Stimulated activated CD4-positive, alpha-beta T cell treated with anti-CD3 and anti-CD28 coated beads, TNF-alpha, amount 100 ng/mL, for 1 hour (primary cell): ENCODE measurements around the gene PTEN.
A peak's percentile ranks its signal among the peaks of the same experiment; 100 is the strongest.
"Not testable (repeated sequence)": the region's sequence is repeated elsewhere in the genome, so short reads cannot be mapped to it uniquely, and the experiment has no call there.

ENCODE experiments used
- DNase-seq, 3 donors: peaks; one replicate each; pipeline ENCODE4 v3.0.0-alpha.2; 2020; ENCODE audit warnings: low read depth in 3 of 3, low spot score in 1 of 3

Gene PTEN

DNA sequence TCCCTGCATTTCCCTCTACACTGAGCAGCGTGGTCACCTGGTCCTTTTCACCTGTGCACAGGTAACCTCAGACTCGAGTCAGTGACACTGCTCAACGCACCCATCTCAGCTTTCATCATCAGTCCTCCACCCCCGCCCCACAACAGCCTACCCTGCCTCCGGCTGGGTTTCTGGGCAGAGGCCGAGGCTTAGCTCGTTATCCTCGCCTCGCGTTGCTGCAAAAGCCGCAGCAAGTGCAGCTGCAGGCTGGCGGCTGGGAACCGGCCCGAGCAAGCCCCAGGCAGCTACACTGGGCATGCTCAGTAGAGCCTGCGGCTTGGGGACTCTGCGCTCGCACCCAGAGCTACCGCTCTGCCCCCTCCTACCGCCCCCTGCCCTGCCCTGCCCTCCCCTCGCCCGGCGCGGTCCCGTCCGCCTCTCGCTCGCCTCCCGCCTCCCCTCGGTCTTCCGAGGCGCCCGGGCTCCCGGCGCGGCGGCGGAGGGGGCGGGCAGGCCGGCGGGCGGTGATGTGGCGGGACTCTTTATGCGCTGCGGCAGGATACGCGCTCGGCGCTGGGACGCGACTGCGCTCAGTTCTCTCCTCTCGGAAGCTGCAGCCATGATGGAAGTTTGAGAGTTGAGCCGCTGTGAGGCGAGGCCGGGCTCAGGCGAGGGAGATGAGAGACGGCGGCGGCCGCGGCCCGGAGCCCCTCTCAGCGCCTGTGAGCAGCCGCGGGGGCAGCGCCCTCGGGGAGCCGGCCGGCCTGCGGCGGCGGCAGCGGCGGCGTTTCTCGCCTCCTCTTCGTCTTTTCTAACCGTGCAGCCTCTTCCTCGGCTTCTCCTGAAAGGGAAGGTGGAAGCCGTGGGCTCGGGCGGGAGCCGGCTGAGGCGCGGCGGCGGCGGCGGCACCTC, at the start of gene PTEN, which contains the start of gene KLLN:
PTEN (plus strand) TSS at position 573 of the 891 bp plus-strand sequence. CDS start 845 bp downstream, outside the sequence.
KLLN (minus strand) TSS at position 481 of the 891 bp plus-strand sequence. CDS start 1,046 bp downstream, outside the sequence.
- DNase-seq = peak; percentile 46 to 68 (median 63)

DNA sequence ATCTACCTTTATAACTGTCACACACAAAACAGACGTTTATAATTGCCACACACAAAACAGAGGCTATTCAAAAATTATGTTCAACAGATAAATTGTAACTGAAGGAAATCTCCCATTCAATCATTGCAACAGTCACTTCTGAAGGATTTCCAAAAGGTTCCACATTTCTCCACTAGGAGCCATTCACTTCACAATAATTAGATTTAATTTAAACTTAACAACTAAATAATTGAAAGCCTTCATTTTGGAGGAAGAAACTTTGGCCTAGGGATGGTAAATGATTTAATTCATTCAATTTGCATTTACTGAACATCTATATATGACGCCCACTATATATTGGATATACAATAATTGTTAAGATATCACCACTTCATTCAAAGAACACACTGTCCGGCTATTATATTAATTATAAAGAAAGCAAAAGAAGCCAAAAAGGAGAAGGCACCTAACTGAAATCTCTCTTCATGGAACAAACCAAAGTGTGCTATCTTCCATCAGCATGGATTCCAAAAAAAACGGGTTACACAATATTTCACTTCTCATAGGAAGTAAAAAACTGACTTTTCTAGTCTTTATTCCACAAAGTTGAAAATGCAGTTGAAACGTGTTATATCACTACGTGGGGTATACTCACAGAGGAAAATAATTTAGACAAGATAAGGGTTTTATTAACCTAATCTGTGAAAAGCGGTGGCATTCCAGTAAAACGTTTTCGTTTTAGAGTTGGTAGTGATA, 47.1 kb upstream of the PTEN start:
- no peak for DNase-seq

DNA sequence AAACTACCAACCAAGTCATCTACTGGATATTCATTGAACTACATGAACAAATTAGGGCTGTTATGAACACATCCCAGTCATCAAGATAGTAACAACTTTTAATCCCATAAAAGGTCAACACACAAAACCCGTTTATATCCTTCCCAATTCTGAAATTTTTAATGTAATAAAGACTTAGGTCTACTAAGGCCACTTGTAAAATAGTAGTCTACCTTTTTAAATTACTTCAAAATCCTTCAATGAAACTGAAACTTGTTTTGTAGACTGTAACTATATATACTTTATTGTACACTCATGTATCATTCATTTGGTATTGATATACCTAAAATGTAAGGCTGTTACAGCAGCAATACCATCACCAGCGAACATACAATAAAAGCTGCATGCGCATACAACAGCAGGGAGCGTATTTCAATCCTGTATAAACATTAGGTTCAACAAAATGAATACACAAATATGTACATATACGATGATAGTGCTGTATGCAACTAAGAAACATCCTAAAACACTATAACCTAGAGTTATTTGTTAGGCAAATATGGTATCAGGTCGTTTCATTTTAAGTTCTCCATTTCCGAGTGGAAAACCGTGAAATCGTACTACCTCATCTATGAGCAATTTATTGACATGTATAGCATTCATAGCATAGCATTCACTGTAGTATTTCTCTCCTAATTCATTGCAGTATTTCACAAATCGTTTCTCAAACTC, 46.4 kb upstream of the PTEN start:
- DNase-seq = no peak

DNA sequence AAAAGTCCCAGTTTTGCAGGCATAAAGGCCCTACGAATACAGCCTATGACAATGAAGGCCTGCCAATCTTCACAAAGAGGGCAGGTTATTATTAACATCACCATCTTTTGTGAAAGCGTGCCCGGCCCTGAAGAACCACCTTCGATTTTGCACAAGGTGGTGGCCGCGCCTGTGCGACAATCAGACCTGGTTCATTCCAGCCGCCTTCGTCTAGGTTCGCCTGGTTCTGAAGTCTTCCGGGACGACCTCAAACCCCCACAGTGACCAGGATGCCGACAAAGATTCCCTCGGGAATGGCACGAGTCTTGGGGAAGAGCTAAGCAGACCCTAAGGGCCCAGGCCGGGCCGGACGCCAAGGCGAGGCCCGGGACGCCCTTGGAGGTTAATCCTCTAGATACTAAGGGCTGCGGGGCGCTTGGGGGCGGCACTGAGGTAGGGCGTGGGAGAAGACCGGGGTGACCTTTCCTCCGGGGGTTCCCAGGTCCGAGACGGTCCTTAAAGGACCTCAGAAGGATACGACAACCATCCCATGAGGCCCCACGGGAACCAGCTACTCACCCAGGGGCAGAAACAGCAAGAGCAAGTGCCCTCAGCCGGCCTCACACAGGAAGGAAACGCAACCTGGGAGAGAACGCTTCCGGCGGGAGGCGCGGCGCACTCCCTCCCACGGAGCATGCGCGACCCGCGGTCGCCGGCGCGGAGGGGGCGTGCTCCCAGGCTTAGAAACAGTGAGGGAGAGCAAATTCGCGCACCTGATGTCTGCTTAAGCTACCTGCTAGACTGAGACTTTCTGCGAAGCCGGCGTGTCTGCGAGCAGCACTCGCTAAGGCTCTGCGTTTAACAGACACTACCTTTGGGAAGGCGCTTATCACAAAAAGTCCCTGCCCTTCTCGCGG, 45.6 kb upstream of the PTEN start, which contains the start of gene ATAD1:
ATAD1 (minus strand) TSS at position 618 of the 896 bp plus-strand sequence. CDS start 3,627 bp downstream, outside the sequence.
- peak; percentile 63 to 80 (median 79) for DNase-seq

DNA sequence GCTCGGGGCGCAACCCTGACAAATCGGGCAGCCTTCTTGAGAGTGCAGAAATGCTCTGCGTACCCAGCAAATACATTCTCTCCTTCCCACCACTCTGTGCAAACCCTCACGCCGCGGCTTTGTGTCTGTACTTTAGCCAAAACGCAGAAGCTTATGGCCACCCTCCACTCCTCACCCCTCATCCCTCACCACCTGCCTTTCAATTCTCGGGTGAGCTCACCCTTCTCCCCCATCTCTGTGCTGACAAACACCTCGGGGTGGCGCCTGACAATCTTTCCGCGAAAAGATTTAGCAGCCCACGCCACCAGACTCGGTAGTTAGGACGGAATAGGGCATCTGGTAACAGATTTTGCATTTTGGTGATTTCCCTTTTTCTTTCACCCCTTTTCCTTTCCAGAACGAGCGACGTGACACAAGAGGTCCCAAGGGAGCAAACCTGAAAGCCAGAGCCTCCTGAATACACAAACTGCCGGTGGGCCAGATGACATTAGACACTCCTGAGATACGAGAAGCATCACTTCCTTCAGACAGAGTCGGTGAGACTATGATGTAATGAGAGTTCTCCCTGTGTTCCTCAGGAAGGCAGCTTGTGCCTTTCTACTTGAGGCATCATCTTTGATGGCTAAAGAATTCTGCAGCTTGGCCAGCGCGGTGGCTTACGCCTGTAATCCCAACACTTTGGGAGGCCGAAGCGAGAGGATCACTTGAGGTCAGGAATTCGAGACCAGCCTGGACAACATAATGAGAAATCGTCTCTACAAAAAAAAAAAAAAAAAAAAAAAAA, 44.7 kb upstream of the PTEN start:
- peak; percentile 21 to 43 (median 34) for DNase-seq

DNA sequence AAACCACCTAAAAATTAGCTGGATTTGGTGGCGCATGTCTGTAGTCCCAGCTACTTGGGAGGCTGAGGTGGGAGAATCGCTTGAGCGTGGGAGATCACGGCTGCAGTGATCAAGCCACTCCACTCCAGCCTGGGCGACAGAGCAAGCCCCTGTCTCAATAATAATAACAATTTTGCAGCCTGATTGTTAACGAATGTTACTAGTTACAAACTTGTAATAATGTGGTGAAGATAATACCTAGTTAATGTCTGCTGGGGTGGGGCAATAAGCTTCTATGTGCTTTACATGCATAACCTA, 44.2 kb upstream of the PTEN start:
- no peak for DNase-seq

DNA sequence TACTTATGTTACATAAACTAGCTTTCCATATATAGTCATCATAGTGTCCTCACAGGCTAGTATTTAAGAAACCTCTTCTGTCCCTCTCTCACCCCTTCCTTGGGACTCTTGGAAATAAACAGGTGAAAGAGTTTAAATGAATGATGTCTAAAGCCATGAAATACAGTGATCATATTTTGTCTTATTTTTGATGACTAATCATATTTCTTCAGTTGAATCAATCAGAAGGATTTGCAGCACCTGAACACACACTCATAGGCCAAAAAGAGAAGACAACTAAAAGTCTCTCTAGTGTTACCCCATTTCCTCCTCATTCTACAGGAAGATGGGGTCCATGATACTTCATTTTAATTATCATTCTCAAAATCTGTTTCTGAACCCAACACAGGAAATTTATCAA, 36.8 kb upstream of the PTEN start:
- DNase-seq = no peak

DNA sequence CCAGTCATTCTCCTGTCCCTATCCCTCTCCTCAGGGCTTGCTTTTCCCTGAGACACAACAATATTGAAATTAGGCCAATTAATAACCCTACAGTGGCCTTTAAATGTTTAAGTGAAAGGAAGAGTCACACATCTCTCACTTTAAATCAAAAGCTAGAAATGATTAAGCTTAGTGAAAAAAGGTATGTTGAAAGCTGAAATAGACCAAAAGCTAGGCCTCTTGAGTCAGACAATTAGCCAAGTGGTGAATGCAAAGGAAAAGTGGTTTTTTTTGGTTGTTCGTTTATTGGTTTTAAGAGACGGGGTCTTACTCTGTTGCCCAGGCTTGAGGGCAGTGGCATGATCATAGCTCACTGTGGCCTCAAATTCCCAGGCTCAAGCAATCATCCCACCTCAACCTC, 35.7 kb upstream of the PTEN start:
- no peak for DNase-seq

DNA sequence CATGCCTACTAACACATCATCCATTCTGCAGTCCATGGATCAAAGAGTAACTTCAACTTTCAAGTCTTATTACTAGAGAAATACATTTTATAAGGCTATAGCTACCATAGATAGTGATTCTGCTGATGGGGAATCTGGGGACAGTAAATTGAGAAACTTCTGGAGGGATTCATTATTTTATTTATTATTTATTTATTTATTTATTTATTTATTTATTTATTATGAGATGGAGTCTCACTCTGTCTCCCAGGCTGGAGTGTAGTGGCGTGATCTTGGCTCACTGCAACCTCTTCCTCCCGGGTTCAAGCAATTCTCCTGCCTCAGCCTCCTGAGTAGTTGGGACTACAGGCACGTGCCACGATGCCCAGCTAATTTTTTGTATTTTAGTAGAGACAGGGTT, 34.4 kb upstream of the PTEN start:
- DNase-seq = not testable (repeated sequence)

DNA sequence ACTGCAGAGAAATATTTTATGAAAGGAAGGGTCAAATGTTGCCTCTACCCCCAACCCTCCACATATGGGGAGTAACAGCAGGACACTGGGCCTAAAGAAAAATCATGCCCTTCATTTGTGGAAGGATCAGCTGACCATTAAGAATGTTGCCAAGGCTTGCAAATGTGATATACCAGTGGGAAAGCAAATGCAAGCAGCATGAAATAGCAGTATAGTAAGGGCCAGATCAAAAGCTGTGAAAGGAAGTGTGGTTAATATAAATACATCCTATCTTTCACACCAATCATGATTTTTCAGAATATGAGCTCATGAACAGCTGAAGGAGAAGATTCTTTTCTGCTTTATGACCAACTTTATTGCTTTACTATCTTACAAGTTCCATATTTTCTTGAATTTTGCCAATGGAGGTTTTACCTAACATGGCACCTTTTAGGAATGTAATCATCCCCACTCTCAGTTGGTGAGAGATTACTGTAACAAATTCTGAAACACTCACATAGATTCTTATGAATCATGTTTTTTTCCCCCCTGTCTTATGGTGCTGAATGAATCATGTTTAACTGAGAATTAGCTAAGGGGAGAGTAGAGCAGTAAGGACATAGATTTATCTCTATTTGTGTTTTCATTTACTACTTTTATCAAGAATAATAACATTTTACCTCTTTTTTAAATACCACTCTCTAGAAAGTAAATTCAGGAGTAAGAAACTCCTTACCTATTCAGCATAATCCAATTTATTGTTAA, 33.3 kb upstream of the PTEN start:
- no peak for DNase-seq

DNA sequence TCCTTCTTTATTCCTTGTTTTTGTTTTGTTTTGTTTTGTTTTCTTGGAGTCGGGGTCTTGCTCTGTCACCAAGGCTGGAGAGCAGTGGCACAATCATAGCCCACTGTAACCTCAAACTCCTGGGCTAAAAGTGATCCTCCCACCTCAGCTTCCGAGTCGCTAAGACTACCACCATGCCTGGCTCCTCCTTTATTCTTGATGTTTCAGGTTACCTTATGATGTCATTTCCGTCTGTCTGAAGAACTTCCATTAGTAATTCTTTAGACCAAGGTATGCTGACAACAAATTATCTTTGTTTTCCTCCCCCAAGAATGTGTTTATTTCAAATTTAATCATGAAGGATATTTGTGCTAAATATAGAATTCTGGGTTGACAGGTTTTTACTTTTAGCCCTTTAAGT, 27.3 kb upstream of the PTEN start:
- no peak for DNase-seq

DNA sequence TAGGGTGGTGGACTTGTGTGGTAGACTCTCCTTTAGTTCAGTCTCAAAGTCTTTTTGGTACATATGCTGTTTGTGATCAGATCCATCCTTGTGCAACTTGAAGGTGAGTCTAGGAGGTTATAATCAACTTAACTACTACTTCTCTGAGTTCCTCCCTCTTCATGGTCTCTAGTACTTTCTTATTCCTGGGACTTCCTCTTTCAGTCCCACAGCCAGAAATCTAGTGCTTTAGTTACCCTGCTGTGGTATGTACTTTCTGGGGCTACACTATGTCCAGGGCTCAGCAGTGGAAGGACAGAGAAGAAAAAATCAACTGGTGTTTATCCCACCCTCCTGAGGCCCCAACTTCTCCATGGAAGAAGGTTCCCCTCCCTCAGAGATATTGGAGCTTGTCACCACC, 26.0 kb upstream of the PTEN start:
- no peak for DNase-seq

DNA sequence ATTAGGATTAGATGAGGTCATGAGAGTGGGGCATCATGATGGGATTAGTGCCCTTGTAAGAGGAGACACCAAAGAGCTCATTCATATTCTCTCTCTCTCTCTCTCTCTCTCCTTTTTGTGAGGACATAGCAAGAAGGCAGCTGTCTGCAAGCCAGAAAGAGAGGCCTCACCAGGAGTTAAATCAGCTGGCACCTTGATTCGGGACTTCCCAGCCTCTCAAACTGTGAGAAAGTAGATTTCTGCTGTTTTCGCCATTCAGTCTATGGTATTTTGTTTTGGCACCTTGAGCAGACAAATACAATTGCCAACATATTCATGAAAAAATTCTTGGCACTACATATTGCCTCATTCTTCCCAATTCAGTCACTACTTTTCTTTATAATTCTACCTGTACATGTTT, 24.8 kb upstream of the PTEN start:
- no peak for DNase-seq

DNA sequence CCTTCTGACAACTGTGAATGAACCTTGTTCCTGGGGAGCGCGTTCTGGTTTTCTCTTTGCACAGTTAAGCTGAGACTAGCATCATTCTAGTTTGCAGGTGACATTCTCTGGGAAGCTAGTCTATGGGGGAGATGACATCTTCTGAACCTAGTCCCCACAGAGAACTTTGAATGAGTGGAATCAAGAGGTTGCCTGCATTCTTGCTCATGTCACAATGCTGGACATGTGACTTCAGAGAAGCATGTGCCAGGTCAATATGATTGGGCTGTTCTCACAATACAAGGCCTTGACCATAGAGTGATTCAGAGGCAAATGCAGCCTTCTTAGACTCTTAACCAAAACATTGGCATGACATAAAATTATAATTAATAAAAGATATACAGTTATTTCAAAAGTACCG, 22.2 kb upstream of the PTEN start:
- DNase-seq = no peak

DNA sequence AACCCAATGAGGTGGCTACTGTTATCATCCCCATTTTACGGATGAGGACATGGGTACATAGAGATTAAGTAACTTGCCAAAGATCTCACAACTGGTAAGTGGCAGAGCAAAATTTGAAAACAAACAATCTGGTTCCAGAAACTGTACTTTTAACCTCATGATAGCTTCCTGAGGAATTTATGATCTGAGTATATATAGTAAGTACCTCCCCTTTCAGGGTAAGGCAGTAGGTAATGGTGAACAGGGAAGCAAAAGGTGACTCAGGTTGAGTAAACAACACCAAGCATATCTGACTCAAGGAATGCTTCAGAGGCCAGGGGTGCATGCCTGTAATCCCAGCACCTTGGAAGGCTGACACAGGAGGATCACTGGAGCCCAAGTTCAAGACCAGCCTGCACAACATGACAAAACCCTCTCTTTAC, 21.2 kb upstream of the PTEN start:
- no peak for DNase-seq

DNA sequence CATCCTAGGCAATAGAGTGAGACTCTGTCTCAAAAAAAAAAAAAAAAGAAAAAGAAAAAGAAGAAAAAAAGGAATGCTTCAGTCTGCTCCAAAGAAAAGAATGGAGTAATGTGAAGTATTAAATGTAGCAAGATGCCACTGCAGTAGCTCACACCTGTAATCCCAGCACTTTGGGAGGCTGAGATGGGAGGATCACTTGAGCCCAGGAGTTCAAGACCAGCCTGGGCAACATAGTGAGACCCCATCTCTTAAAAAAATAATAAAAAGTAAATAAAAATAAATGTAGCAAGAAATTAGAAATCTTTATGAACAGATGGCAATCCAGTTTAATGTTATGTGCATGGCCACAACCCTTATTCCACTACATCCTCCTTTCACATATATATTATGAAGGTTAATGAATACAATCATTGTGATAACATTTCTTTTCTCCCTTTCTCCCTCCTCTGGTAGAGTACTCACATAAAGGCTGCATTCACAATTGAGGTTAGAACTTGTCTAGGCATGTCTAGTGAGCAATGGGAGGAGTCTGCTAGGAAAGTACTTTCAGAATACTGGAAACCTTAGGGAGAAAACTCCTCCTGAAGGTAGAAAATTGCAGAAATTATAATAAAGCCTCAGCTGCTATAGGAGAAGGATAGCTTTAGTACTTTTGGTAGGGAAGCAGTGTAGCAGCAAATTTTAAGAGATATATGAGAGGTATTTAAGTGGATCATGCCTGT, 20.5 kb upstream of the PTEN start:
- no peak for DNase-seq

DNA sequence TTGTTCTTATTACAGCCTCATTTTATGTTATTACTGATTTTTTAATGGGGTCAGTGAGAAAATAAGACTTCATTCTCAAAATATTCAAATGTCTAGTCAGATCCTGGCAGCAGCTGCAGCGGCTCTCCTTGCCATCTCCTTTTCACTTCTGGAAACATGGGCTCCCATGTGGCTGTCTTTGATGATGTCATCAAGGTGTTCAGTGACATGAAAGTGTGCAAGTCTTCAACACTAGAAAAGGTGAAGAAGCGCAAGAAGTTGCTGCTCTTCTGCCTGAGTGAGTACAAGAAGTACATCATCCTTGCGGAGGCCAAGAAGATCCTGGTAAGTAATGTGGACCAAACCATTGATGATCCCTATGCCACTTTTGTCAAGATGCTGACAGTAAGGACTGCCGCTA, 19.7 kb upstream of the PTEN start:
- DNase-seq = no peak

DNA sequence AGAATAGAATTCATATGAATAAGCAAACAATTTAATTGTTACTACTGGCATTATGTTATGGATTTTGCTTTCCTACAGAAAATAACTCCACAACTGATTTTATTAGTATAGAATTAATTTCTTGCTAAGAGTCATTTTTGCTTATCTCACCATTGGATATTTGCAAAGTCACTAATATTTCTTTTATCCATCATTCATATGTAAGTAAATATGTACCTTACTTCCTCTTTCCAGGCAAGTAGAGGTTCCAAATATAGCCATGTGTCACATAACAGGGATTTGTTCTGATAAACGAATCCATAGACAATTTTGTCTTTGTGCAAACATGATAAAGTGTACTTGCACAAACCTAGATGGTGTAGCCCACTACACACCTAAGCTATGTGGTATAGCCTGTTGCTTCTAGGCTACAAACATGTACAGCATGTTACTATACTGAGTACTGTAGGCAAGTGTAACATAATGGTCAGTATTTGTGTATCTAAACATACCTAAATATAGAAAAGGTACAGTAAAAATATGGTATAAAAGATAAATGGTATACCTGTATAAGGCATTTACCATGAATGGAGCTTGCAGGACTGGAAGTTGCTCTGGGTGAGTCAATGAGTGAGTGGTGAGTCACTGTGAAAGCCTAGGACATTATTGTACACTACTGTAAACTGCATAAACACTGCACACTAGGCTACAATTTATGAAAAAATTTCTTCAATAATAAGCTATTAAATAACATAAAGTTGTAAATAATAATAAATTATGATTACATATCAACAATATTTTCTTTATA, 18.4 kb upstream of the PTEN start:
- no peak for DNase-seq
